Thyroid gland (tissue), 4 donors: ENCODE measurements around the gene BTBD6.

ENCODE experiments used
- POLR2A ChIP-seq, 2 donors: fragments of 450-650 bp; IDR thresholded peaks; one replicate each; pipeline ENCODE4 v1.6.1; 2017; ENCODE audit warnings: antibody characterized with exemption in 2 of 2, mild to moderate bottlenecking in 2 of 2, moderate library complexity in 1 of 2
- TF ChIP-seq, protein P1 (sequence below), 6 experiments: fragments of 200-600 bp in 3 of 6; fragments of 450-650 bp in 3 of 6; sonication (generic) in 3 of 6; IDR thresholded peaks; one replicate each; pipeline ENCODE4 v1.5.1; 2016 to 2019; ENCODE audit warnings: antibody characterized with exemption in 6 of 6, mild to moderate bottlenecking in 2 of 6, inconsistent platforms in 1 of 6, moderate library complexity in 1 of 6

DNA sequence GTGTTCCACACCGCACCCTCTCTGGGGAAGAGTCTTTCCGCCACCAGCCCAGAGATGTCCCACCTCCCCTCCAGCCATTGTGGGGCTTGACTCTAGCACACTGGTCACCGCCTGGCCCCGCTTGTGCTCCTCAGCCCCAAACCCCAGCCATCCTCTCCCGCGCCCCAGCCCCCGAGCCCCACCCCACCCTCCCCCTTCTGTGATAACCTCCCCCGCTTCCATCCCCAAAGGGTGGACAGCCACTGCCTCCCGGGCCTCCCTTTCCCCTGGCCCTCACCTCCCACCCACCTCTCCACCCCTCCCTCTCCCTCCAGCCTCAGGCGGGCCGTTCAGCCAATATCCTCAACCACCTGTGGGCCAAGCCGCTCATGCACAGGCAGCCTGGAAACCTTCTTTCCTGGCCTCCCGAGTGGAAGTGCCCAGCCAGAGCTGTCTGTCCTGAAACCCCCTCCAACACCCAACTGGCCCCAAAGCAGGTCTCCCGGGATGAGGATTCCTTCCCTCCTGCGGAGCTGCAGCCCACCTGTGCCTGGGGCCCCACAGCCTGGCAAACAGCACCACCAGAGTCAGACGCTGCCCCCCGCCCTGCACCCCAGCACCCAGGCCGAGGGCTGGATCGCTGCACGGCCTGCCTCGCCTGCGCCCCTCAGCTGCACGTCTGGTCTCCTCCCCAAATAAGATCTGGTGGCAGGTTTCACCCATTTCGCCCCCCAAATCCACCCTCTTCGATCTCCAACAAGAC is 40.2 kb upstream of the BTBD6 start:
- TF ChIP-seq POLR2A (IDR thresholded peaks at IDR 0.05), result no peak
- TF ChIP-seq, protein P1, sequence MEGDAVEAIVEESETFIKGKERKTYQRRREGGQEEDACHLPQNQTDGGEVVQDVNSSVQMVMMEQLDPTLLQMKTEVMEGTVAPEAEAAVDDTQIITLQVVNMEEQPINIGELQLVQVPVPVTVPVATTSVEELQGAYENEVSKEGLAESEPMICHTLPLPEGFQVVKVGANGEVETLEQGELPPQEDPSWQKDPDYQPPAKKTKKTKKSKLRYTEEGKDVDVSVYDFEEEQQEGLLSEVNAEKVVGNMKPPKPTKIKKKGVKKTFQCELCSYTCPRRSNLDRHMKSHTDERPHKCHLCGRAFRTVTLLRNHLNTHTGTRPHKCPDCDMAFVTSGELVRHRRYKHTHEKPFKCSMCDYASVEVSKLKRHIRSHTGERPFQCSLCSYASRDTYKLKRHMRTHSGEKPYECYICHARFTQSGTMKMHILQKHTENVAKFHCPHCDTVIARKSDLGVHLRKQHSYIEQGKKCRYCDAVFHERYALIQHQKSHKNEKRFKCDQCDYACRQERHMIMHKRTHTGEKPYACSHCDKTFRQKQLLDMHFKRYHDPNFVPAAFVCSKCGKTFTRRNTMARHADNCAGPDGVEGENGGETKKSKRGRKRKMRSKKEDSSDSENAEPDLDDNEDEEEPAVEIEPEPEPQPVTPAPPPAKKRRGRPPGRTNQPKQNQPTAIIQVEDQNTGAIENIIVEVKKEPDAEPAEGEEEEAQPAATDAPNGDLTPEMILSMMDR (IDR thresholded peaks at IDR 0.05), result no peak
